ENCODE results near the gene SLC5A11.

- TF ChIP-seq CTCF (conservative IDR thresholded peaks at IDR 0.05) (no peak), EZH2 (IDR thresholded peaks at IDR 0.05; ENCODE audit: low read depth) (no peak)
These were observed 23.2 kb upstream of the SLC5A11 start for GRCh38 chr16:24822542-24822941.
